Fibroblast of skin of right biceps (primary cell): ENCODE measurements around the gene KCTD10.
A peak's percentile ranks its signal among the peaks of the same experiment; 100 is the strongest.
"Not testable (repeated sequence)": the region's sequence is repeated elsewhere in the genome, so short reads cannot be mapped to it uniquely, and the experiment has no call there.

Experiments used
- DNase-seq: peaks from one replicate; pipeline ENCODE4 v3.0.0-alpha.2; 2013

KCTD10 gene

GRCh38 chr12:109447482-109447881, 29.6 kb downstream of the KCTD10 start:
- no peak for DNase-seq

DNA sequence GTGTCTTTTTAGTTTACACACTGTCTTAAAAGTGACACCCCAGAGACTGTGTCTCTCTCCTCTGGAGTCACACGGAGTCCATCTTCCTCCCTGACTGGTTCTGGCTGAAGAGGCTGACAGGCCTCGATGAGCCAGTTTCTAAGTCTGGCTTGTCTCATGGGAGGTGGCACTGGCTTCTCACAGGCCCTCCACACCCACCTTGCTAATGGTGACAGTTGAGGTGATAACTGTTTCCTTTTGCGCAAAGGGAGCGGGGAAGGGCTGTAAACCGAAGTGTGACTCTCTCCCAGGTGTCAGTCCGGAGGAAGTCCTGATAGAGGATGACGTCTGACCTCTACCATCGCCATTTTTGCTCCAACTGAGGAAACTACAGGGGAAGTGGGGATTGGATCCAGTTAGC, 30.2 kb downstream of the KCTD10 start:
- DNase-seq = no peak

DNA sequence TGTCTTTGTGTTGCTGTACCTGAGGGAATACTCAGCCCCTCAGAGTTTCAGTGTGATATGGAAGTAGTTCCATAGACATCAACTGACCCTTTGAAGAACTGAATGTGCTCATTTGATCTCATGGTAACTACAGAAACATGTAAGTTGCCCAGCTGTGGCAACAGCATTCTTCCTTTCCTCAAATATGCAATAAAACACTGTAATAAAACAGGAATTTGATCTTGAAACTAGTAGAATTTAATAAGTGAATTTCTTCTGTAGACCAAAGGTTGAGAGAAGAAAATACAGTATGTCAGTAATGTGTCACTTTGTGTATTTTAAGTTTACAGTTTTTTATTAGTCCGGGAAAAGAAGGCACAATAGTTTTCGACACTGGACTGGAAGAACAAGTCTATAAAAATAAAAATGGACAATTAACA, 31.9 kb downstream of the KCTD10 start:
- no peak for DNase-seq

DNA sequence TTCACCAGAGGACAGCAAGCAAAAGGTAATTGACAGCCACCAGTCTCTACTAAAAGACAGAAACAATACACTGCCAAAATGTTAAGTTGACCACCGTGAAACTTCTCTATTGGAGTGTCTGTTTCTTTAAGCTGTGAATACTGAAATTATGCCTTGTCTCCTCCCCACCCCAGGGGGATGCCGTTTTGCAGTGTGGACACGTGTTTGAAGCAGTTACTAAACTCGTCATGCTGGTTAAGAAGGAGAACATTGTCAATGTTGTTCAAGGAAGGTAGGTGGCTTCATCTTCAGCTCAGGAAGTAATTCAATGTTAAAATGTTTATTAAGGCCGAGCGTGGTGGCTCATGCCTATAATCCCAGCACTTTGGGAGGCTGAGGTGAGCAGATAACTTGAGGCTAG, 32.8 kb downstream of the KCTD10 start:
- no peak for DNase-seq

- DNase-seq = no peak
Measured at GRCh38 chr12:109443794-109444193, 33.3 kb downstream of the KCTD10 start.

- DNase-seq = no peak
Measured at GRCh38 chr12:109440851-109441490, 36.1 kb downstream of the KCTD10 start.

GRCh38 chr12:109439951-109440350, 37.1 kb downstream of the KCTD10 start:
- not testable (repeated sequence) for DNase-seq

DNA sequence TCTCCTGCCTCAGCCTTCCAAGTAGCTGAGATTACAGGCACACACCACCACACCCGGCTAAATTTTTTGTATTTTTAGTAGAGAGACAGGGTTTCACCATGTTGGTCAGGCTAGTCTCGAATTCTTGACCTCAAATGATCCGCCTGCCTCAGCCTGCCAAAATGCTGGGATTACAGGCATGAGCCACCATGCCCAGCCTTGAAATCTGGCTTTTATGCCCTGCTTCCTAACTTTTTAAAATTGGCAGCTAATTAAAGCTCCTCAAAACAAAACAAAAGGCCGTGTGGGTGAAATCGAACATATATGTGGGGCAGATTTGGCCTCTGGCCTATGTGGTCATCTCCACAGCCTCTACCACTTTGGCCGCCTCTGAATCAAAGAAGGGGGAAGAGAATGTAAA, 37.9 kb downstream of the KCTD10 start:
- no peak for DNase-seq

- DNase-seq = peak; percentile 43
Measured at GRCh38 chr12:109436188-109436560, 40.9 kb downstream of the KCTD10 start.

DNA sequence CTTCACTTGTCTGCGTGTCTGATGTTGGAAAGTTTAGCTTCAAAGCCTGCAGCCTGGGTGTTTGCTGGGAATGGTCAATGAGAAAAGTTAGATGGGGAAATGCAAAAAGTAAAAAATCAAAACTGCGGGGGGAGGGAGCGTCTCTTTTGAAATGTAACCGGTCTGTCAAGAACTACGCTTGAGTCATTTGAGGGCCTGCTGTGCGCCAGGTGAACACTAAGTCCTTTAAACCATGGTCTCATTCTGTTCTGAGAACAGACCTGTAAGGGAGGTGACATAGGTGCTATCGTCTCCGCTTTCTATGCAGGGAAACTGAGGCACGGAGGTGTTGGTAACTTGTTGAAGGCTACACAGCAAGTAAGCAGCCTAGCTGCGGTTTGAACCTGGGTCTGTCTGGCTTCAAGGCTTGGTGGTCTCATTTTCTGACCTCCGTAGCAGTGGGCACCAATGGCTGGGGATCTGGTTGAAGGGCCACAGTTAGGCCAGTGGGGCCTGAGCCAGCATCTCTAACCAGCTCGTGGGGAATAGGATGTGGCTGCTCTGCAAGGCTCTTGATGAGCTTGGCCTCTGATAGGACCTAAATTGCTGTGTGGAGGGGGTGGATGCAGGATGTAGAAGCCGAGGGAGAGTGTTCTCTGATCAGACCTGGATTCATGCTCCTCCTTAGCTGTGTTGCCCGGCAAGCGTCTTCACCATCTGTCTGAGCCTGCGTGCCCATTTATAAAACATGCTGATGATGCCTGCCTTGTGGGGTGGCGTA, 41.5 kb downstream of the KCTD10 start:
- no peak for DNase-seq

DNA sequence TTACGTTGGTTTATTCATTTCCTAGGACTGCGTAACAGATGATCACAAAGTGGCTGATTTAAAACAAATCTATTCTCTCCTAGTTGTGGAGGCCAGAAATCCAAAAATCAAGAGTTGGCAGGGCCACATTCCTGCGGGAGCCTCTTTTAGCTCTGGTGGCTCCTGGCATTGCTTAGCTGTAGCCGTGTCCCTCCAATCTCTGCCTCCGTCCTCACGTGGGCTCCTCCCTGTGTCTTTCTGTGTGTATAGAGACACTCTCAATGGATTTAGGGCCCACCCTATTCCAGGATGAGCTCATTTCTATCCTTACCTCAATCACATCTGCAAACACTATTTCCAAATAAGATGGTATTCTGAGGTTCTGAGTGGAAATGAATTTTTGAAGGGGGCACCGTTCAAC, 42.5 kb downstream of the KCTD10 start:
- DNase-seq = no peak

DNA sequence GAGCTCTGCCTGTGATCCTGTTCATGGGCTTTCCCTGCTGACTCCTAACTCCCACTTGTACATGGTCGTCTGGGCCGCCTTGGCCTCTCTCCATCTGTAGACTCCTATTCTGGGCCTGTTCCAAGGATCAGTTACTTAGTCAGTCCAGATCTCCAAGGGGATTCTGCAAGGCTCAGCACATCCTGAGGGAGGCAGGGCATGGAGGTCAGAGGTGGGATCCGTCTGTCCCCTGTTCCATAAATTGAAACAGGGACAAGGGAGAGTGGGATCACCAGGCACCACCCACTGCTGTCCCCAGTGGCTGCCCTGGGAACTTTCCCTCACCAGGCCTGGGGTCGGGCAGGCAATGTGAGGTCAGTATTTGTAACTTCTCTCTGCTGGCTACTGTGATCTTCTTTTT, 43.5 kb downstream of the KCTD10 start:
- no peak for DNase-seq

DNA sequence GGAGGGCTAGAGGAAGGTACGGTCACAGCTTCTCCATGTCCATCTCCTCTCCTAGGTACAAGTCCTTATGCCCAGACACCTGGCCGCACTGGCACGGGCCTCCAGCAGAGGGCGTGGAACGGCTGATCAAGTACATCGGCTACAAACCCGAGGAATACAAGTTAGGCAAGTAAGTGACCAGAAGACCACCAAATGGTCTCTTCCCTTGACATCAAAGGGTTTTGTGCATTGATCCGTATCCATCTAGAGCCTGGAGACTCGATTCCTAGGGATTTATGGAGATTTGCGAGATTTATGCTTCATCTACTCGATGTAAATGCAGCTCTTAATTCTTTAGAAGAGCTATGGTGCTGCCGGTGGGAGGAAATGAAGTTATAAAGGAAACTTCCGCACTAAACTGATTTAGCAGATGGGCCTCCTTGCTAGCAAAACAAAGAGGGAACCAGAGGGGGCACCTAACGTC, 44.2 kb downstream of the KCTD10 start:
- DNase-seq = peak; percentile 69

GRCh38 chr12:109432431-109432830, 44.7 kb downstream of the KCTD10 start:
- DNase-seq = no peak

DNA sequence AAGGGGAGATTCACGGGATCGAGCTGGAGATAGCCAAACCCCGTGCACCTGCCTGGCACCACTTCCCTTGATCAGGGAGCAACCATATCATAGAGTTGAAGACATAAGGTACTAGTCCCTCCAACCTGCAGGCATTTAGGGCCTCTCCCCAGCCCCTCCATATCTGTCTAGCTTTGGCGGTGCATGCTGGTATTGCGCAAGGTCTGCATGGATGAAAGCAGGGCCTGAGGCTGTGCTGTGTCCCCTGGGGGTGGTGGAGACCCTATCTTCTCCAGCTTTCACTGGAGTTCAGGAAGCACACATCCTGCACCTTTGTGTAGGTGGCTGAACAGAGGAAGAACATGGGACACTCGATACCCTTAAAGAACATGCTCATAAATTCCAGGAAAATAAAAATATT, 46.9 kb downstream of the KCTD10 start:
- DNase-seq = no peak

- DNase-seq = not testable (repeated sequence)
Measured at GRCh38 chr12:109428804-109429203, 48.3 kb downstream of the KCTD10 start.

- peak; percentile 69 for DNase-seq
Measured at GRCh38 chr12:109428037-109428629, 49.0 kb downstream of the KCTD10 start.

DNA sequence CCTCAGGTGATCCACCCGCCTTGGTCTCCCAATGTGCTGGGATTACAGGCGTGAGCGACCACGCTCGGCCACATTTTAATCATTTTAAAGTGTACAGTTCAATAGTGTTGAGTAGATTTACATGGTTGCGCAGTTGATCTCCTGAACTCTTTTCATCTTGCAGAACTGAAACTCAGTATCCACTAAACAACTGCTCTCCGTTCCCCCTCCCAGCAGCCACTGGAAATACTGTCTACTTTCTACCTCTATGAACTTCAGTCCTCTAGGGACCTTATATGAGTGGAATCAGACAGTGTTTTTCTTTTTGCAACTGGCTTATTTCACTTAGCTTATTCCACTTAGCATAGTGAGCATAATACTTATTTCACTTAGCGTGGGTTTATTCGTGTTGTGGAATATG, 53.7 kb downstream of the KCTD10 start:
- no peak for DNase-seq

DNA sequence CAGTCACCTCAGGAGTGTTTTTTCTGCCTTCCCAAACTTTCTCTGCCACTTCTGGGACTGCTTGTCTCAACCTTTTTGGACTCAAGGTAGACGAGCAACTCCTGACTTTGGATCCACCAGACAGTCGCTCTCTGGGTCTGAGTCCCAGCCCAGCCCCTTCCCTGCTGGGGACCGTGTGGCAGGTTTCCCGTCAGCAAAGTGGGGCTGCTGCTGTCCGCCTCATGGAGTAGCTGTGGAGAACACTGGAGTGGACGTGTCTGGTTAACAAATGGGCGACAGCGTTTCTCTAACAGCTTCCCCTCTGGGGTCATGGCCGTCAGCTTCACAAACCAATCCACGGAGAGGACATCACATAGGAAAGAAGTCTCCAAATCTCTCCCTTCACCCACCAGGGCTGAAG, 54.8 kb downstream of the KCTD10 start:
- DNase-seq = no peak

- peak; percentile 35 for DNase-seq
Measured at GRCh38 chr12:109421355-109422087, 55.6 kb downstream of the KCTD10 start.

DNA sequence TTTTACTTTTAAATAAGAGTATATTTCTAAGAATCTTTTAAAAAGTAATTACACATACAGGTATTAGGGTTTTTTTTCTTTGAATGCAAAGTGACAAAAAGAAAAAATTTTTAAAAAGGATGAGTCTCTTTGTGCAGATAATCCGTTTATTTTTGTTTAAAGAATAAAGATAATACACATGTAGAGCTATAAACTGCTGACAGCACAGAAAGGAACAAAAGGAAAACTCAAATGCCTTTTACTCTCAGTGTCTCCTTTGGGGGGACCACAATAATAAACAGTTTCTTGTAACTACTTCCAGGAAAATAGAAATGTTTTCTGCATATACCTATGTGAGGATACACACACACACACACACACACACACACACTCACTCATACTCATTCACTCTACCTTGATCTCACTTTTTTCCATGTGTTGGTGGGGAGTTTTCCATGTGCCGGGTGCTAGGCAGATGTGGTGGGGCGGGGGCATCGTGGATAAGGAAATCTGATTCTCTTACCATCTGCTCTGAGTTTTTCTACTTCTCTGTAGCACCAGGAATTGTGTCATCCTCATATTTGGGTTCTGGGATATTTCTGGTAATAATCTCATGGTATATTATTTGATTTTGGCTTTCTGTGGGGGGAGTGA, 58.1 kb downstream of the KCTD10 start:
- DNase-seq = no peak

DNA sequence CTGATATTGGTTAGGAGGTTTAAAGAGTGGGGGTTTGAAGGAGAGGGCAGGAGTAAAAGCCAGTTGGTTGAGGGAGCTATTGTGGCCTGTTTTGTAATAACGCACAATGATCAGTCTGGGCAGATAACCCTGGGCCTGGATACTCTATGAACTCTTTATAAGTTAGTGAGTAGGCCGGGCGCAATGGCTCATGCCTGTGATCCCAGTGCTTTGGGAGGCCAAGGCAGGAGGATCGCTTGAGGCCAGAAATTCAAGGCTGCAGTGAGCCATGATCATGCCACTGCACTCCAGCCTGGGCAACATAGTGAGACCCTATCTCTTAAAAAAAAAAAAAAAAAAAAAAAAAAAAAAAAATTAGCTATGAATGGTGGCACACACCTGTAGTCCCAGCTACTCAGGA, 71.0 kb downstream of the KCTD10 start:
- not testable (repeated sequence) for DNase-seq

DNA sequence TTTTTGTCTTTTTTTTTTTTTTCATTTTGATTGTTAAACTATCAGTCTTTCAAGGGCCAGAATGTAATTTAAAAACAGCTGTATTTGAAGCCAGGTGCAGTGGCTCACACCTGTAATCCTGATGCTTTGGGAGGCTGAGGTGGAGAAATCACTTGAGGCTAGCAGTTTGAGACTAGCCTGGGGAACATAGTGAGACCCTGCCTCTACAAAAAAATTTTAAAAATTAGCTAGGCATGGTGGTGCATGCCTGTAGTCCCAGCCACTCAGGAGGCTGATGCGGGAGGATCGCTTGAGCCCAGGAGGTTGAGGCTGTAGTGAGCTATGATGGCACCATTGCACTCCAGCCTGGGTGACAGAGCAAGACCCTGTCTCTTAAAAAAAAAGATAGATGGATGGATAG, 72.3 kb downstream of the KCTD10 start:
- not testable (repeated sequence) for DNase-seq
